GM19351 (cell line): ENCODE data around the gene LSS.
"Not testable (repeated sequence)": the region's sequence is repeated elsewhere in the genome, so short reads cannot be mapped to it uniquely, and the experiment has no call there.

Source experiments
- ATAC-seq: cut with Tn5 transposase; IDR thresholded peaks from one replicate; pipeline ENCODE4 v1.9.1; 2021; ENCODE audit warnings: mild to moderate bottlenecking, moderate library complexity; ENCODE audit not compliant: unreplicated experiment

The LSS gene

DNA sequence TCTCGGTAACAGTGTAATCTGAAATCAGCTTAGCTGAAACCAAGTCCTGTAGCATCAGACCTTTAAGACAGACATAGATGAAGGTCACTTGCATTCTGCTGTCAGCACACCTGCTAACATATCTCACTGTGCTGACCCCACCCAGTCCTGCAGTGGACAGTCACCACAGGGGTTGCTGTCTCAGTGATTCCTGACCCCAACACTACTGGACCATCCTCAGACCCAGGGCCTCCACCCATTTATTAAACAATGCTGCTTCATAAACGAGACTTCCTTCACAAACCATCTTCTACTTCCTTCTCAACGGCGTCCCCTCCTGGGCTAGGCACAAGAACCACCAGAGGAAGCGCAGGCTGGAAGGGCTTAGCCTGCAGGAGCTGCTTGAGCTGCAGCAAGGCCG lies 17.8 kb upstream of the LSS start:
- ATAC-seq: no peak

DNA sequence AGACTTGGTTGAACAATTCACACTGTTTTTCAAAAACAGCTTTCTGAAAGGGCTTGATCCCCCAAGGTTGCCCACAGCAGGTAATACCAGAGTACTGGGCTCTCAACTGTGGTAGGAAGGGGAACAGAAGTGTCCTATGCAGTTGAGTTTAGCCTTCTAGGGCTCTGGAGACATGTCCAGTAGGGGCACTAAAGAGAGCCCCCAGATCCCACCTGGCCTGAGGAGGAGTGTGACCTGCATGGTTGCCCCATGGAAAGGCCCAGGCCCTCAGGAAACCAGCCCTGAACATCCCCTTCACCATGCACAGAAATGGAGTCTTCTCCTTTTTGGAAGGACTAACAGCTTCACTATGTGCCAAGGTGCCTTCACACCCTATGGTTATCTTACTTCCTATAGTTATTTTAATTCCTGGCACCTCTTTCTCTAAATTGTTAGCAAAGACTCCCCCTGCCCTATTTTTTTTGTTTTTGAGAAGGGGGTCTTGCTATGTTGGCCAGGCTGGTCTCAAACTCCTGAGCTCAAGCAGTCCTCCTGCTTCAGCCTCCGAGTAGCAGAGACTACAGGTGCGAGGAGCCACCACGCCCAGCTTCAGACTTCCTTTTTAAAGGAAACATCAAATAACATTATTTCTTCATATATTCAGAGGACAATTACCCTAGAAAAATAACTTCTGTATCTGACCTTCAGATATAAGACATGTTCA lies 16.8 kb upstream of the LSS start:
- no peak for ATAC-seq

DNA sequence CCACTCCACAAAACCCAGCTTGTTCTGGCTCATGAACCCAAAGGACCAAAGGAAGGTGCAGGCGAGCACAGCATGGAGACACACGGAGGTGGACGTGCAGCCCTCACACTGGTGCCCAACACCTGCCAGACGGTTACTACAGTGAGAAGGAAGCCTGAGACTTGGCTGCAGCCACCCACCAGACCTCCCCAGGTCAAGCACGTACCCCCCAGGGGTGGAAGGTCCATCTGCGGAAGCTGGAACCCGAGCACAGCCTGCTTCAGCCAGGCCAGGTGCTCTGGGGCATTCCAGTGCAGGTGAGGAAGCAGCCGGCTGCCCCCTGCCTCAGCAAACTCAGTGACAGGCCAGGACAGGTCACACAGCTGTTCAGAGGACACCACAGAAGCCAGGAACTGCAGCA lies 16.0 kb upstream of the LSS start:
- no peak for ATAC-seq

DNA sequence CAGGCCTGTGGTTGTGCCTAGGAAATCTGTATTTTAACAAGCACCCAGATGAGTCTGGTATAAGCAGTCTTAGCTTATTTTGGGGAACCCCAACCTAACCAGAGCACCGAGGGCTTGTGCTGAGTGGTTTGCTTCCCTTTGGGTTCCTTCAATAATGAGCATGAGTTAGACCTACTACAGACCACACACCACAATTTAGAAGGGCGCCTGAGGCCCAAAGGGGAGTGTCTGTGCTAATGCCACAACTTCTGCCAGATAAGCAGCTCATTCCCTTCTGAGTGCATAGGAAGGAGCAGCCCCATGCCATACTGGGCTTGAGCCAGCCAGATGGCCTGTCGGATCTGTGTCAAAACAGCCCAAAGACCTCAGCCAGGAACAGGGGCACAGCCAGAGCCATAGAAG lies 15.4 kb upstream of the LSS start:
- ATAC-seq: no peak

DNA sequence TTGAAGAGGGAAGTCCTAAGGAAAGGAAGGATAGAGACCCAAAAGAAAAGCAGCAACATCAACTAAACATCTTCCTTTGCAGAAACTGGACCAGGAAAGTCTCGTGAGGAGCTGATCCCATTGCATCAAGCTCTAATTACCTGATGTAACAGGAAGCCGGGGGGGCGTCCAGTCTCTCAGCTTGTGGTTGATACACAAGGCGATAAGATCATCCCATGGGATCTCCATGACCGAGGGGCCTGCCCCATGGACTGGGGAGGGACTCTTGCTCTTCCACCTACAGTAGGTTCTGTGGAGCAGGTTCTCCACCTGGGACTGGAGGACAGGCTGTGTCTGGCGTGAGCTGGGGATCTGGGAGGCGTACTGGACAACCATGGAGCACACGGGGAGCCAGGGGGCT lies 14.8 kb upstream of the LSS start:
- ATAC-seq: no peak

- not testable (repeated sequence) for ATAC-seq
These were observed 13.0 kb upstream of the LSS start for GRCh38 chr21:46241577-46241976.

DNA sequence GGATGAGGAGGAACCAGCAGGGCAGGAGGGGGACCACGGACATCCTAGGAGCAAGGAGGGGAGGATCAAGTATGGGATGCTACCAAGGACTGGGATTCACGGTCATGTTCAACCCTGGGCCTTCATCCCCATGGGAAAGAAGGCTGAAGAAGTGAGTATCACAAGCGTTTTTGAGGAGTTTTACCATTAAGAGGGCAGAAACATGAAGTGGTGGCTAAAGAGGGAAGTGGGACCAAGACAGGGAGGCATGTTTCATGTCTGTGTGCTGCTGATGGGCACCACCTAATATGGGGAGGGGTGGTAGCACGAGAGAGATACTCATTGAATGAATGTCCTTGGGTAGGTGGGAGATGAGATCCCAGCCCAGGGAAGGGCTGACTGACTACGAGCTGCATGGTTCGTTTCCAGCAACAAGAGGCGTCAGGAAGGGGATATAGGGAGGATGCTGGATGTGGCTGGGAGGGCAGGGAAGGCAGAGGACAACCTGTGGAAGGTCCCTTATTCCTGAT lies 11.3 kb upstream of the LSS start:
- ATAC-seq: no peak

DNA sequence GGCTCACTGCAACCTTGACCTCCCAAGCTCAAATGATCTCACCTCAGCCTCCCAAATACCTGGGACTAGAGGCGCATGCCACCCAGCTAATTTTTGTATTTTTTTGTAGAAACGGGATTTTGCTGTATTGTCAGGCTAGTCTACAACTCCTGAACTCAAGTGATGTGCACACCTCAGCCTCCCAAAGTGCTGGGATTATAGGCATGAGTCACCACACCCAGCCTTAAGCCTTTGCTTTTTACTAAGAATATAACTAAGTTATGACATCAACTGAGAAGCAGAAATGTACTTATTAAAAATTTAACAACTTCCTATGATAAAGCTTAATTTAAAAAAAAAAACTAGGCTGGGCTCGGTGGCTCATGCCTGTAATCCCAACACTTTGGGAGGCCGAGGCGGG lies 8.9 kb upstream of the LSS start:
- no peak for ATAC-seq

GRCh38 chr21:46234436-46234950 lies 5.9 kb upstream of the LSS start:
- ATAC-seq: no peak

DNA sequence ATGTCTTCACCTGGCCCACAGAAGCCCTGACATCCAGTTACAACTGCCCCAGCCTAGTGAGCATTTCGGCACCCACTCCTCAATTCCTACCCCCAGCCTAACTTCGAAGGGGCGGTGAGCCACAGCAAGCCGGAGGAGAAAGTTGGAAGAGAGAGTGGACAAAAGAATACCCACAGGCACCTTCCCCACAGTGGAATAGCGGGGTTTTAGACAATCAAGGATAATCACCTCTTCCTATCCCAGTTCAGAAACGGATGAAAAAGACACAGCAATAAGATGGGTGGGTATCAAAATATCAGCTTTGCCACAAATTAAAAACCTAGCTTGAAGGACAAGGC lies 1.3 kb upstream of the LSS start:
- no peak for ATAC-seq

GRCh38 chr21:46229133-46229922 lies 754 bp upstream of the LSS start:
- peak; percentile 30 for ATAC-seq

- no peak for ATAC-seq
These were observed 696 bp downstream of the LSS start for GRCh38 chr21:46227811-46228344.

GRCh38 chr21:46226920-46227599 lies 1.5 kb downstream of the LSS start:
- no peak for ATAC-seq

- ATAC-seq: no peak
These were observed 2.4 kb downstream of the LSS start for GRCh38 chr21:46226146-46226545.

DNA sequence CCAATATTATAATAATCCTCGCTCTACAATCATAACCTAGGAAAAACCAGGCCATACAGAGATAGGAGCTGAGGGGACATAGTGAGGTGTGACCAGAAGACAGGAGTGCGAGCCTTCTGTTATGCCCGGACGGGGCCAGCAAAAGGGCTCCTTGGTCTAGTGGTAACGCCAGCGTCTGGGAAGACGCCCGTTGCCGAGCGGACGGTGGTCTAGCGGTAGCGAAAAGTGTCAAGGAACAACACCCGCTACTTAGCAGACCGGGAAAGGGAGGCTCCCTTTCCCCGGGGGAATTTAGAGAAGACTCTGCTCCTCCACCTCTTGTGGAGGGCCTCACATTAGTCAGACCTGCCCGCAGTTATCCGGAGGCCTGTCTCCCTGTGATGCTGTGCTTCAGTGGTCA lies 4.9 kb downstream of the LSS start:
- ATAC-seq: not testable (repeated sequence)

DNA sequence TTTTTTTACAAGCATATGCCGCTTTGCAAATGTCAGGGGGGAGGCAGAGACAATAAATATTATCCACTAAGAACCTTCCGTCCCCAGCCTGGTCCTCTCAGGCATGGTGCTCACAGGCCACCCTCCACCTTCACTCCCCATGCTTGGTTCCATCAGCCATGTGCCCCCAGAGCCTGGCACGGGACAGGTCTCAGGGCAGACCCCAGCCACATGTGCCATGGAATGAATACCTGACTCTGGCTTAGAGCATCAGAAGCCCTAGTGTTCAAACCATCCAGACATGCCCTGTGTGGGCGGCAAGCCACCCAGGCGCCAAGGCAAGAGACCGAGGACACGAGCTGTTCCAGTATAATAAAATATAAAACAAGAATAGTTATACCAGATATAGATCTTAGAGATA lies 5.4 kb downstream of the LSS start:
- no peak for ATAC-seq

DNA sequence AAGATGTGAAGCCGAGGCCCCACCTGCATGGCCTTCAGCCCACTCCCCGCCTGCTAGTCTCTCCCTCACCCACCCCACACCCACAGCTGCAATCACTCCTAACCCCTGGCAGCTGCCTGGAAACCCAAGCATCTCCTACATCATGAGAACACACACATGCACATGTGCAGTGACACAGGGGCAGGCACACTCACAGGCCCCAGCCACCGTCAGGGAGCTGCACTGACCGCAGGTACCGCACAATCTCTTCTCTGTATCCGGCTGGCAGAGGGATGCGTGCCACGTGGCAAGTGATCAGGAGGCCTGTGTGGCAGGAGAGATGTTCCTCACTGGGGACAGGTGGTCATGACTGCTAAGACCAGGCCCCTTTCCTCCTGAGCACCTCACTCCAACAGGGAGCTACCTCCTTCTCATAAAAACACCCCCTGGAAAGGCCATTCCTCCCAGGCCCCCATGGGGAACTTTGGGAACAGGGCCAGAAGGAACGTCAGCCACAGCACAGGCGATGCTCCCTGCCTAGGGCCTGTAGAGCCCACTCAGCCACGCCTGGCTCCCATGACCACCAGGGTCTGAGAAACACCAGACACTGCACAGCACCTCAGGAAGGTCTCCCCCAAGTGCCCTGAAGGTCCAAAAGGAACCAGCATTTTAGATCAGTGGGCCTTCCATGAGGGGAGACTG lies 6.0 kb downstream of the LSS start:
- ATAC-seq: no peak

GRCh38 chr21:46221664-46222435 lies 6.7 kb downstream of the LSS start:
- no peak for ATAC-seq

DNA sequence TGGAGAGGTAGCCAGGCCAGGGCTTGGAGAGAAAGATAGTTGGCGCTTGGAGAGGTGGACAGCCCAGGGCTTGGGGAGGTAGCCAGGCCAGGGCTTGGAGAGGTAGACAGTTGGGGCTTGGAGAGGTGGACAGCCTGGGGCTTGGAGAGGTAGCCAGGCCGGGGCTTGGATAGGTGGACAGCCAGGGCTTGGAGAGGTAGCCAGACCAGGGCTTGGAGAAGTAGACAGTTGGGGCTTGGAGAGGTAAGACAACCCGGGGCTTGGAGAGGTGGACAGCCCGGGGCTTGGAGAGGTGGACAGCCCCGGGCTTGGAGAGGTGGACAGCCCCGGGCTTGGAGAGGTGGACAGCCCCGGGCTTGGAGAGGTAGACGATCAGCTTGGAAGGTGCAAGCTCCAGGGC lies 7.7 kb downstream of the LSS start:
- no peak for ATAC-seq

DNA sequence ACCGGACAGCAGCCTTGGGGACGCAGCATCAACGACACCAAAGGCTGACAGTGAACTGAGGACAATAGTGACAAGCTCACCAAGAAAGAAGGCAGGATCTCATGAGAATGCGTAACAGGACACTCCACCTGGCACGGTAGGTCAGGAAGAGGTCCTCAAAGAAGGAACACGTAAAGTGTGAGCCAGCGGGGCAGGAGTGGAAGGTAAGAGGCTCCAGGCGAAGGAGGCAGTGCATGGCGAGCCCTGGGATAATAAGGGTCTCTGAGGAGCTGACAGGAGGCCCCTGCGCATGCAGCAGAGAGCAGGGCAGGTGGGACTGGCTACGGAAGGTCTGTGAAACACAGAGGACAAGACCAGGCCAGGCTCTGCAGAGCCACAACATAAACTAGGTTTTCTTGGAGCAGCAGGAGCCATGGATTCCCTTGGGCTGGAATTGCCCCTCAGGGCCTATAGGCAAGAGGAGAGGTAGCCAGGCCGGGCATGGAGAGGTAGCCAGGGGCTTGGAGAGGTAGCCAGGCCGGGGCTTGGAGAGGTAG lies 8.2 kb downstream of the LSS start:
- no peak for ATAC-seq
